IMR-90 (cell line): ENCODE measurements around the gene PRR9. TPM values are rescaled to one million over a fixed set of nuclear protein-coding genes. Genes with fewer than 3 reads are reported as not detected.

Experiments used
- ATAC-seq: fragments of 200-7000 bp; cut with Tn5 transposase; 2 replicates; pipeline ENCODE4 v1.9.1; 2020; ENCODE audit warnings: low read depth, mild to moderate bottlenecking, moderate library complexity
- BruUV-seq: library from RNA; stranded (reverse); fragments of 400-500 nt; replicated peaks from 2 replicates; lab custom pipeline; 2021; lab: Mats Ljungman, UMichigan
- CTCF ChIA-PET: fragments of 300-600 bp; formaldehyde crosslinking; extraction: SDS; loops from one replicate; lab custom pipeline; 2021; ENCODE audit warnings: antibody characterized with exemption; lab: Yijun Ruan, JAX
- POLR2A ChIA-PET: fragments of 300-600 bp; sonication (Branson Sonifier 250); formaldehyde crosslinking; loops from one replicate; lab custom pipeline; 2022; ENCODE audit warnings: antibody characterized with exemption; ENCODE audit not compliant: unreplicated experiment; lab: Charles Lee
- DNase-seq: peaks from one replicate; pipeline ENCODE4 v3.0.0; 2013
- H2AFZ ChIP-seq: replicated peaks from 2 replicates; pipeline ENCODE3; 2013; ENCODE audit warnings: low read length, mild to moderate bottlenecking; ENCODE audit not compliant: poor library complexity
- H2AK5ac ChIP-seq: 2 replicates; pipeline ENCODE4 v1.6.1; 2013; ENCODE audit warnings: low read depth, low read length, inconsistent platforms
- H2AK9ac ChIP-seq: replicated peaks from 2 replicates; pipeline ENCODE3; 2013; ENCODE audit warnings: mild to moderate bottlenecking, low read depth, low read length, moderate library complexity; ENCODE audit not compliant: poor library complexity
- H2BK120ac ChIP-seq: 2 replicates; pipeline ENCODE4 v1.6.1; 2013; ENCODE audit warnings: low read depth, low read length, inconsistent platforms
- H2BK15ac ChIP-seq: 3 replicates; pipeline ENCODE4 v1.6.1; 2013; ENCODE audit warnings: low read depth, low read length, inconsistent platforms
- H2BK20ac ChIP-seq: 2 replicates; pipeline ENCODE4 v1.6.1; 2013; ENCODE audit warnings: low read depth, mild to moderate bottlenecking, inconsistent platforms, low read length, moderate library complexity
- H2BK5ac ChIP-seq: 2 replicates; pipeline ENCODE4 v1.6.1; 2013; ENCODE audit warnings: mild to moderate bottlenecking, low read depth, low read length, inconsistent platforms; ENCODE audit not compliant: poor library complexity, severe bottlenecking
- H3K14ac ChIP-seq: replicated peaks from 2 replicates; pipeline ENCODE4 v1.6.1; 2013; ENCODE audit warnings: low read depth, low read length, inconsistent platforms
- H3K18ac ChIP-seq: 2 replicates; pipeline ENCODE4 v1.6.1; 2013; ENCODE audit warnings: low read depth, low read length, control low read depth
- H3K23ac ChIP-seq: 2 replicates; pipeline ENCODE4 v1.6.1; 2013; ENCODE audit warnings: low read depth, low read length, inconsistent platforms
- H3K27ac ChIP-seq: 2 replicates; pipeline ENCODE4 v1.5.1; 2013; ENCODE audit warnings: mild to moderate bottlenecking, control low read depth, low read length; ENCODE audit not compliant: insufficient read depth
- H3K27me3 ChIP-seq: 2 replicates; pipeline ENCODE4 v1.6.1; 2013; ENCODE audit warnings: low read length; ENCODE audit not compliant: control insufficient read depth, insufficient read depth
- H3K36me3 ChIP-seq: 2 replicates; pipeline ENCODE4 v1.6.1; 2013; ENCODE audit warnings: low read length, mixed read lengths; ENCODE audit not compliant: control insufficient read depth, insufficient read depth
- H3K4ac ChIP-seq: 2 replicates; pipeline ENCODE4 v1.6.1; 2013; ENCODE audit warnings: low read depth, low read length, inconsistent platforms
- H3K4me1 ChIP-seq: 2 replicates; pipeline ENCODE4 v1.6.1; 2013; ENCODE audit warnings: low read length, mixed read lengths; ENCODE audit not compliant: control insufficient read depth, insufficient read depth
- H3K4me2 ChIP-seq: 2 replicates; pipeline ENCODE4 v1.6.1; 2013; ENCODE audit warnings: low read depth, mild to moderate bottlenecking, control low read depth, low read length, moderate library complexity
- H3K4me3 ChIP-seq: 2 replicates; pipeline ENCODE4 v1.5.1; 2013; ENCODE audit warnings: low read depth, mild to moderate bottlenecking, control low read depth, low read length, moderate library complexity; ENCODE audit not compliant: insufficient read depth
- H3K56ac ChIP-seq: 2 replicates; pipeline ENCODE4 v1.6.1; 2013; ENCODE audit warnings: low read length, inconsistent platforms; ENCODE audit not compliant: insufficient read depth; ENCODE audit errors: extremely low read depth
- H3K79me1 ChIP-seq, 2 experiments: 2 replicates each; pipeline ENCODE4 v1.6.1; 2013; ENCODE audit warnings: low read length in 2 of 2, inconsistent platforms in 1 of 2, low read depth in 1 of 2
- H3K9ac ChIP-seq: 2 replicates; pipeline ENCODE4 v1.6.1; 2013; ENCODE audit warnings: low read depth, low read length, control low read depth
- H3K9me1 ChIP-seq: 2 replicates; pipeline ENCODE4 v1.6.1; 2013; ENCODE audit warnings: low read length, inconsistent platforms; ENCODE audit not compliant: insufficient read depth
- H3K9me3 ChIP-seq: 2 replicates; pipeline ENCODE4 v1.6.1; 2013; ENCODE audit warnings: low read length; ENCODE audit not compliant: control insufficient read depth, insufficient read depth
- H4K20me1 ChIP-seq: 2 replicates; pipeline ENCODE4 v1.6.1; 2013; ENCODE audit warnings: low read length, inconsistent platforms; ENCODE audit not compliant: insufficient read depth
- H4K5ac ChIP-seq: 2 replicates; pipeline ENCODE4 v1.6.1; 2013; ENCODE audit warnings: mild to moderate bottlenecking, low read depth, low read length, control low read depth
- H4K8ac ChIP-seq, 2 experiments: 2 replicates each; pipeline ENCODE4 v1.6.1; 2013; ENCODE audit warnings: low read depth in 2 of 2, low read length in 2 of 2, control low read depth in 1 of 2, inconsistent platforms in 1 of 2
- H4K91ac ChIP-seq: 2 replicates; pipeline ENCODE4 v1.6.1; 2013; ENCODE audit warnings: low read depth, low read length, inconsistent platforms; ENCODE audit not compliant: insufficient read depth
- RAD21 ChIP-seq: IDR thresholded peaks from 2 replicates; pipeline ENCODE4 v1.6.1; 2012; ENCODE audit warnings: low read length, improper control_type of control experiment
- WGBS, 2 experiments: methylation state at CpG; one replicate each; pipeline versions ENCODE4 v1.1.5 to v1.1.7; 2013; ENCODE audit warnings: missing lambda C conversion rate in 2 of 2; ENCODE audit not compliant: insufficient read length in 1 of 2; ENCODE audit errors: extremely low coverage in 2 of 2; 5-methylcytosine and 5-hydroxymethylcytosine counted together
- dilution Hi-C: fragments of 300-500 bp; cut with HindIII; formaldehyde crosslinking; loops from one replicate; pipeline ENCODE4 v1.14.3; 2018; ENCODE audit warnings: low sequenced_read_pairs; ENCODE audit not compliant: unreplicated experiment
- in situ Hi-C: fragments of 300-500 bp; cut with MboI; formaldehyde crosslinking; loops from 3 replicates; pipeline ENCODE4 v1.14.3; 2019; ENCODE audit warnings: low sequenced_read_pairs, inconsistent platforms, mixed read lengths
- intact Hi-C: fragments of 100-400 bp; cut with micrococcal nuclease; formaldehyde crosslinking; loops from 2 replicates; pipeline ENCODE4 v1.10.0; 2022
- polyA plus RNA-seq, 3 experiments: library from polyadenylated mRNA; depleted of rRNA; stranded (reverse); fragments of >200 nt; gene quantifications; 2 replicates each; pipeline ENCODE4 v1.2.3, GENCODE V29; 2012; ENCODE audit warnings: low replicate concordance in 1 of 3
- total RNA-seq: library from RNA; depleted of rRNA; stranded (reverse); fragments of >200 nt; gene quantifications from 2 replicates; pipeline ENCODE4 v1.2.3, GENCODE V29; 2012

The PRR9 gene
- total and polyA plus RNA-seq, 2 of the 4 experiments (the other 2 are of a cell fraction), result not detected

DNA sequence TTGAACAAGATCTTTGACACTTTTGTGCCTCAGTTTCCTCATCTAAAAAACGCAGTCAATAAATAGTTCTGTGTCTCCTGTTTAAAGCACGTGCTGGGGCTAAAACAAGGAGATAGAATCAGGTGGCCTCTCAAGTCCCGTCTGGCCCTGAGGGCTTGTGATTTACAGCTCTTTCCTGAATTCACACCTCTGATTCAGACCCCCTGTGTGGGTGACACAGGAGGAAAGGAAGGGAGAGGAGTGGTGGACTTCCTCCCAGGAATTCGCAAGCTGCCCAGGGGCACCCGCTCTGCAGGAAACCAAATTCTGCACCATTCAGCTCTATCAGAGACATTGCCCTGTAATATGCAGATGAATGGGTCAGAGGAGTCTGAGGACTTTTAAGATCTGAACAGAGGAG is 5.2 kb upstream of the PRR9 start:
- H4K20me1 ChIP-seq, result no peaks in the 10 kb centered on the region
- in situ Hi-C loops (loop anchor here (25.0 kb wide), 1 partner anchor 550 kb away; the partner anchor contains the start of gene LCE2D), dilution Hi-C loops (no loop called here), intact Hi-C loops (no loop called here)
- H2AK9ac ChIP-seq, result no peak overlapping the region
- no peak overlapping the region for H4K8ac ChIP-seq
- BruUV-seq, result no TSS peak
- no peak overlapping the region for H4K5ac ChIP-seq
- no peaks in the 10 kb centered on the region for H3K79me1 ChIP-seq
- H2AK5ac ChIP-seq, result no peak overlapping the region
- no peak overlapping the region for H3K9ac ChIP-seq
- H3K9me1 ChIP-seq, result no peaks in the 10 kb centered on the region
- H3K9me3 ChIP-seq, result no peaks in the 10 kb centered on the region
- H3K27ac ChIP-seq, result no peak overlapping the region
- no peak overlapping the region for H3K14ac ChIP-seq
- no peak overlapping the region for H2BK20ac ChIP-seq
- WGBS, 2 experiments, result no CpG with 5 or more reads among the region's 5 CpGs
- no peak overlapping the region for H2AFZ ChIP-seq
- H2BK15ac ChIP-seq, result no peak overlapping the region
- no peak overlapping the region for H2BK5ac ChIP-seq
- H3K27me3 ChIP-seq, result no peaks in the 10 kb centered on the region
- no peak overlapping the region for H2BK120ac ChIP-seq
- H3K23ac ChIP-seq, result no peak overlapping the region
- H3K18ac ChIP-seq, result no peak overlapping the region
- H3K36me3 ChIP-seq, result no peaks in the 10 kb centered on the region
- ATAC-seq (no peak), DNase-seq (no peak)
- ChIA-PET CTCF (no interaction called here), POLR2A (no interaction called here)
- no peak overlapping the region for H3K4me3 ChIP-seq
- no peak overlapping the region for H3K56ac ChIP-seq
- H3K4ac ChIP-seq, result no peak overlapping the region
- TF ChIP-seq RAD21, result no peak
- H4K91ac ChIP-seq, result no peak overlapping the region
- no peak overlapping the region for H3K4me2 ChIP-seq
- no peaks in the 10 kb centered on the region for H3K4me1 ChIP-seq
